HCT116 (cell line): ENCODE results near the gene DLX4.

Experiments
- EZH2 ChIP-seq: fragments of 200-600 bp; sonication (generic); IDR thresholded peaks from 2 replicates; pipeline ENCODE4 v1.6.1; 2017; ENCODE audit warnings: antibody characterized with exemption, mixed run types
- EZH2phosphoT487 ChIP-seq: fragments of 200-600 bp; IDR thresholded peaks from 2 replicates; pipeline ENCODE4 v1.6.1; 2018; ENCODE audit warnings: antibody characterized with exemption, borderline replicate concordance
- POLR2A ChIP-seq: IDR thresholded peaks from 2 replicates; pipeline ENCODE4 v1.7.0; 2011; ENCODE audit warnings: borderline replicate concordance; ENCODE audit not compliant: insufficient read depth, insufficient read length; ENCODE audit errors: extremely low read depth
- POLR2AphosphoS5 ChIP-seq: IDR thresholded peaks from 2 replicates; pipeline ENCODE4 v1.6.1; 2011; ENCODE audit warnings: mild to moderate bottlenecking, low read depth, low read length, moderate library complexity
- RAD21 ChIP-seq: IDR thresholded peaks from 2 replicates; pipeline ENCODE4 v1.6.1; 2012; ENCODE audit warnings: low read depth, mild to moderate bottlenecking
- SIN3A ChIP-seq: IDR thresholded peaks from 2 replicates; pipeline ENCODE4 v1.6.1; 2012; ENCODE audit warnings: low read depth
- YY1 ChIP-seq: IDR thresholded peaks from 2 replicates; pipeline ENCODE4 v1.6.1; 2011; ENCODE audit warnings: low read length, low read depth, moderate library complexity, mild to moderate bottlenecking; ENCODE audit not compliant: insufficient replicate concordance; ENCODE audit errors: extremely low read depth
- ZNF274 ChIP-seq: fragments of 200-500 bp; sonication (Bioruptor generic); IDR thresholded peaks from 2 replicates; pipeline ENCODE4 v1.6.1; 2014; ENCODE audit warnings: mild to moderate bottlenecking, low read depth, low read length, inconsistent platforms
- TF ChIP-seq, protein P1 (sequence below): IDR thresholded peaks from 2 replicates; pipeline ENCODE4 v1.6.1; 2011; ENCODE audit warnings: mild to moderate bottlenecking, low read length, moderate library complexity; ENCODE audit not compliant: insufficient replicate concordance; ENCODE audit errors: extremely low read depth
- TF ChIP-seq, protein P2 (sequence below), 3 experiments: fragments of 200-600 bp in 1 of 3; sonication (generic) in 1 of 3; IDR thresholded peaks in 2 of 3; conservative IDR thresholded peaks in 1 of 3; 2 replicates each; pipeline ENCODE4 v1.5.1; 2012 to 2017; ENCODE audit warnings: low read depth in 2 of 3, low read length in 2 of 3, antibody characterized with exemption in 1 of 3, borderline replicate concordance in 1 of 3, control low read depth in 1 of 3, mild to moderate bottlenecking in 1 of 3, mixed read lengths in 1 of 3, mixed run types in 1 of 3, moderate library complexity in 1 of 3; ENCODE audit not compliant: insufficient read depth in 1 of 3

DNA sequence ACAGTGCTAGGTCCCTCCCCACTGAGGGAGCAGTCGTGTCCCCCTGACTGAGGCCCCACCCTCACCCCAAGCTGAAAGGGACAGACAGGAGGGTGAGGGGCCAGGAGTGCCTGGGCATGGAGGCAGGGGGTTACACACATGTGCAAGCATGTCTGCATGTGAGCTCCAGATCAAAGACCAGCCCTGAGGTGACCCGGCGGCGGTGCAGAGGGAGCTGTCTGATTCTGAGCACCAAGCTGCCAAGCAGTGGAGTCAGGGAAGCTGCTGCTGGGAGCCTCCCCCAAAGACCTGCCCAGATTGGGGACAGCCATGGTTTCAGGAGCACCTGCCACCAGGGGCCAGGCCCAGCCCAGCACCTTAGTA, 20.5 kb downstream of the DLX4 start:
- TF ChIP-seq ZNF274 = no peak
- TF ChIP-seq, protein P1, sequence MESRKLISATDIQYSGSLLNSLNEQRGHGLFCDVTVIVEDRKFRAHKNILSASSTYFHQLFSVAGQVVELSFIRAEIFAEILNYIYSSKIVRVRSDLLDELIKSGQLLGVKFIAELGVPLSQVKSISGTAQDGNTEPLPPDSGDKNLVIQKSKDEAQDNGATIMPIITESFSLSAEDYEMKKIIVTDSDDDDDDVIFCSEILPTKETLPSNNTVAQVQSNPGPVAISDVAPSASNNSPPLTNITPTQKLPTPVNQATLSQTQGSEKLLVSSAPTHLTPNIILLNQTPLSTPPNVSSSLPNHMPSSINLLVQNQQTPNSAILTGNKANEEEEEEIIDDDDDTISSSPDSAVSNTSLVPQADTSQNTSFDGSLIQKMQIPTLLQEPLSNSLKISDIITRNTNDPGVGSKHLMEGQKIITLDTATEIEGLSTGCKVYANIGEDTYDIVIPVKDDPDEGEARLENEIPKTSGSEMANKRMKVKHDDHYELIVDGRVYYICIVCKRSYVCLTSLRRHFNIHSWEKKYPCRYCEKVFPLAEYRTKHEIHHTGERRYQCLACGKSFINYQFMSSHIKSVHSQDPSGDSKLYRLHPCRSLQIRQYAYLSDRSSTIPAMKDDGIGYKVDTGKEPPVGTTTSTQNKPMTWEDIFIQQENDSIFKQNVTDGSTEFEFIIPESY = no peak
- TF ChIP-seq, protein P2, sequence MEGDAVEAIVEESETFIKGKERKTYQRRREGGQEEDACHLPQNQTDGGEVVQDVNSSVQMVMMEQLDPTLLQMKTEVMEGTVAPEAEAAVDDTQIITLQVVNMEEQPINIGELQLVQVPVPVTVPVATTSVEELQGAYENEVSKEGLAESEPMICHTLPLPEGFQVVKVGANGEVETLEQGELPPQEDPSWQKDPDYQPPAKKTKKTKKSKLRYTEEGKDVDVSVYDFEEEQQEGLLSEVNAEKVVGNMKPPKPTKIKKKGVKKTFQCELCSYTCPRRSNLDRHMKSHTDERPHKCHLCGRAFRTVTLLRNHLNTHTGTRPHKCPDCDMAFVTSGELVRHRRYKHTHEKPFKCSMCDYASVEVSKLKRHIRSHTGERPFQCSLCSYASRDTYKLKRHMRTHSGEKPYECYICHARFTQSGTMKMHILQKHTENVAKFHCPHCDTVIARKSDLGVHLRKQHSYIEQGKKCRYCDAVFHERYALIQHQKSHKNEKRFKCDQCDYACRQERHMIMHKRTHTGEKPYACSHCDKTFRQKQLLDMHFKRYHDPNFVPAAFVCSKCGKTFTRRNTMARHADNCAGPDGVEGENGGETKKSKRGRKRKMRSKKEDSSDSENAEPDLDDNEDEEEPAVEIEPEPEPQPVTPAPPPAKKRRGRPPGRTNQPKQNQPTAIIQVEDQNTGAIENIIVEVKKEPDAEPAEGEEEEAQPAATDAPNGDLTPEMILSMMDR (IDR thresholded peaks at IDR 0.05 in 2 of 3, conservative IDR thresholded peaks at IDR 0.05 in 1 of 3; ENCODE audit: borderline replicate concordance in 1 of 3, insufficient read depth in 1 of 3, low read depth in 2 of 3, low read length in 2 of 3) = no peak
- no peak for TF ChIP-seq EZH2
- TF ChIP-seq POLR2A = no peak
- TF ChIP-seq POLR2AphosphoS5 = no peak
- TF ChIP-seq RAD21 = no peak
- no peak for TF ChIP-seq SIN3A
- TF ChIP-seq EZH2phosphoT487 = no peak
- TF ChIP-seq YY1 = no peak
